Measurements from ENCODE around the gene OTOG. TPM values are rescaled to one million over a fixed set of nuclear protein-coding genes. Genes with fewer than 3 reads are reported as not detected.

The OTOG gene
- total and polyA plus RNA-seq, 4 donors: not detected

DNA sequence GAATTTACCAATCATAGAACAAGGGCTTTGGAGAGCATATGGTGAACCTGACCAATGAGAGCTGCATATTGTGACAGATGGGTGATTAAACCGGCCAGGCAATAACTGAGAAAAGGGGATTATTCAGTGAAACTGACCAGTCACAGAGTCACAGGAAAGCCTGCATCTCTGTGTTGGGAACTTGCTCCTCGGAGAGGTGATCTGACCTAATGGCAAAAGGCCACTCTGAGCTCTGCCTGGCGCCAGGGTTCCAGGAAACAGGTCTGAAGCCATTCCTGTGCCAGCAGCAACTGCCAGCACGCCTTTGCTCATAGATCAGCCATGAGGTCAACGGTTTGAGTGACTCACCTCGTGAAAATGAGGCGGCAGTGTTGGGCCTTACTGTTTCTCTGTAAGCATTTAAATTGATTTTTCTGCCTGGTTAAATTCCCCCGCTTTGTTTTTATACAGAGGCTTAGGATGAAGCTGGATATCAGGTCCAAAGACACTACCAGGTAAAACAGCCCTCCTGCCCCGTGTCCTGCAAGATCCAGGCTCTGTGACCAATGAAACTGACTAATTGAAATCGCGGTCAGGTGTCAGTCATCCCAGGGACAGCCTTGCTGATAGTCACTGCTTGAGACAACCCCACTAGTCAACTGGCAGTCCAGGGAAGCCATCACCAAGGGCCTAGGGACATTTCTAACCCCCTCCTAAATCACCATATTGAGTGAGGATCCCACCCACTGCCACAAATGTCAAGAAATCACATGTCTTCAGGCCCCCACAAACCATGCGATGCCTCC is 136.5 kb downstream of the OTOG start:
- WGBS, 2 donors: 56 to 61% methylated on average over 12 of the region's 12 CpGs

DNA sequence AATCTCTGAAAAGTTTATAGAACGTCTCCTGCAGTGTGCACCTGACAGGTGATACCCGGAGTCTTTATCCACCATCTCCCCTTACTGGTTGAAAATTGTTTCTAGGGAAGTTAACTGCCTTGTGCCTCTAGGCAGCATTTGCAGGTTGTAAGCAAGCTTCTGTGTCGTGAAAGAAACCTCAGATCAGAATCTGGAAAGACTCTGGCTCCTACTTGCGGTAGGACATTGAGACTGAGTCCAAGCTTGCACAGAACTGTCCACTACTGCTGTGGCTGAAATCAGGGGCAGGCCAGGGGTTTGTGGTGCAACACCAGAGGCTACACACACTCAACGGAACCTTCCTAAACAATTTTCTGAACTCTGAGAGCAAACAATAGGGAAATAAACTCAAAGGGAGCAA is 137.5 kb downstream of the OTOG start:
- Histone ChIP-seq H3K36me3 (ENCODE audit: control insufficient read depth in 1 of 2, insufficient read depth in 2 of 2, low read length in 1 of 2) (no peaks in the 10 kb centered on the region), H3K27me3 (ENCODE audit: control insufficient read depth in 1 of 2, insufficient read depth in 2 of 2, low read length in 1 of 2) (no peaks in the 10 kb centered on the region), H3K9me3 (ENCODE audit: control insufficient read depth, low read length) (no peaks in the 10 kb centered on the region), H3K27ac (ENCODE audit: low read depth in 1 of 2, low read length in 2 of 2) (no peak overlapping the region), H3K4me1 (ENCODE audit: control insufficient read depth in 1 of 2, insufficient read depth in 2 of 2, low read length in 2 of 2) (no peaks in the 10 kb centered on the region), H3K4me3 (ENCODE audit: low read length in 2 of 2) (no peak overlapping the region)
- intact Hi-C loops (cut with DNase I): no loop called here
- no peak for DNase-seq
- 82 to 86% methylated on average over 5 of the region's 5 CpGs for WGBS, 2 donors
- no peak for ATAC-seq (ENCODE audit: low FRiP score)

More for the DNA sequence above, 136.5 kb downstream of the OTOG start:
- Histone ChIP-seq H3K27ac (ENCODE audit: low read depth in 1 of 2, low read length in 2 of 2) (no peak overlapping the region), H3K4me1 (ENCODE audit: control insufficient read depth in 1 of 2, insufficient read depth in 2 of 2, low read length in 2 of 2) (no peaks in the 10 kb centered on the region), H3K9me3 (ENCODE audit: control insufficient read depth, low read length) (no peaks in the 10 kb centered on the region), H3K36me3 (ENCODE audit: control insufficient read depth in 1 of 2, insufficient read depth in 2 of 2, low read length in 1 of 2) (no peaks in the 10 kb centered on the region), H3K4me3 (ENCODE audit: low read length in 2 of 2) (no peak overlapping the region), H3K27me3 (ENCODE audit: control insufficient read depth in 1 of 2, insufficient read depth in 2 of 2, low read length in 1 of 2) (no peaks in the 10 kb centered on the region)
- DNase-seq (peak in 1 of 2 donors; percentile 58), ATAC-seq (ENCODE audit: low FRiP score) (no peak)
- intact Hi-C loops (cut with DNase I): no loop called here

DNA sequence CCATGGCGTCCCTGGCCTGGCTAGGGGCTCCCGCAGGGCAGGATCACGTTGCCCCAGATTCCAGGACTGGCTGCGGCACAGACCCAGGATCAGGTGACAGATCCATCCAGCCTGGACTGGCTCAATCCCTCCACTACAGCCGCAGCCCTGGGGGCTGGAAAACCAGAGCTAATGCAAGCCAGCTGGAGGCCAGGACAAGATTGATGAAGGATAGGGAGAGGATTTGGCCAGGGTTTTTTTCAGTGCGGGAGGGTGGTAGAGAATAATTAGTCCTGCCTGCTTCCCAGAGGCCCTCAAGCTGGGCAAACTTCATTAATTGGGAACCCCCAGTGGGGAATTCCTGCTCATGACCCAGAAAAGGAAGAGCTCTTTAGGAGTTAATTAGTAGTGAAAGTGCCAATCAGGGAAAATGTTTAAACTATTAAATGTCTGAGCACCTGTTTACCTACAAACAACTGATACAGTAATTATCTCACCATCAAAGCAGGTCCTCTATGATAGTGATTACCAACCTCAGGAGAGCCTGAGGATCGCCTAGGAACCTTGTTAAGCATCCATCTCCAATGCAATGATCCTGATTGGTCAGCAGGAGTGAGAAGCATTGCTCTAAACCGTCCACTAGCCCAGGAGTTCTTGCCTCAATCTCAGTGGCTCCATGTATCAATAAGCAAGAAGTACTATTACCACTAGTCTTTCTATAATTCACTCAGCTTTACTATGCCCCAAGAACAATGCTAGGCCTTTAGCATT is 139.3 kb downstream of the OTOG start:
- H3K9me3 ChIP-seq (ENCODE audit: control insufficient read depth, low read length): no peaks in the 10 kb centered on the region
- intact Hi-C loops (cut with DNase I): no loop called here
- 19% methylated on average over 8 of the region's 8 CpGs for WGBS, 2 donors
- H3K4me1 ChIP-seq (ENCODE audit: control insufficient read depth in 1 of 2, insufficient read depth in 2 of 2, low read length in 2 of 2): no peaks in the 10 kb centered on the region
- no peak overlapping the region for H3K27ac ChIP-seq (ENCODE audit: low read depth in 1 of 2, low read length in 2 of 2)
- no peak overlapping the region for H3K4me3 ChIP-seq (ENCODE audit: low read length in 2 of 2)
- H3K36me3 ChIP-seq (ENCODE audit: control insufficient read depth in 1 of 2, insufficient read depth in 2 of 2, low read length in 1 of 2): no peaks in the 10 kb centered on the region
- DNase-seq: no peak
- no peak for ATAC-seq (ENCODE audit: low FRiP score)
- H3K27me3 ChIP-seq (ENCODE audit: control insufficient read depth in 1 of 2, insufficient read depth in 2 of 2, low read length in 1 of 2): no peaks in the 10 kb centered on the region

DNA sequence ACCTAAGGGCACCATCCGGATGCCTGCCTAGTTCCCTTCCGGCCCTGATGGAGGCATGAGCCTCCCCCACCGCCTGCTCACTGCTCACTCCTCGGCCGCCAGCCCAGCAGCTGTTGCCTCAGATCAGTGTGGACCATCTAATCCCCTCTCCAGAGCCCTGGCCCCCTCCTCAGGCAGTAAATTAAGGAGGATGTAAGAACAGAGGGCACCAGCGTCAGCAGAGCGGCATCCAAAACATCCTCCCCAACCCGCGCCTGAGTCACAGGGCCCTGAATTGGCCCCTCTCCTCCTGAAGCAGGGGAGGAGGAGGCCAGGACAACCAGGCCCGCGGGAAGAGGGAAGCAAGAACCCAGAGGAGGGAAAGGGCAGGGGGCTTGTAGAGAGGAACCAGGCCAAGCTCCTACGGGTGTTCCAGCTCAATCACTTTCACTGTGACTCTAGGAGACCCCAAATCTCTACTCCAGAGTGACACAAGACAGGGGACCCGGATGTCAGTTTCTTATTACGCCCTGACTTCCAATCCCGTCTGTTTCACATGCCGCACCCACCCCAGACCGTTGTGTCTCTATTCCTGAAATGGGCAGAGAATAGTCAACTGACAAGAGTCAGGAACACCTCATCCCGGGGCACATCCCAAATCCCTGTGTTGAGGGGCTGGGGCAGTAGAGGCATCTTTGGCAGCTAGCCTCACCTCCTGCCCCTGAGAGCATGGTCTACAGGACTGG is 141.0 kb downstream of the OTOG start:
- no peak overlapping the region for H3K4me3 ChIP-seq (ENCODE audit: low read length in 2 of 2)
- ATAC-seq (ENCODE audit: low FRiP score): no peak
- H3K27ac ChIP-seq (ENCODE audit: low read depth in 1 of 2, low read length in 2 of 2): no peak overlapping the region
- H3K36me3 ChIP-seq (ENCODE audit: control insufficient read depth in 1 of 2, insufficient read depth in 2 of 2, low read length in 1 of 2): no peaks in the 10 kb centered on the region
- H3K27me3 ChIP-seq (ENCODE audit: control insufficient read depth in 1 of 2, insufficient read depth in 2 of 2, low read length in 1 of 2): no peaks in the 10 kb centered on the region
- no peaks in the 10 kb centered on the region for H3K4me1 ChIP-seq (ENCODE audit: control insufficient read depth in 1 of 2, insufficient read depth in 2 of 2, low read length in 2 of 2)
- intact Hi-C loops (cut with DNase I): no loop called here
- WGBS, 2 donors: 83 to 84% methylated on average over 16 to 18 of the region's 18 CpGs
- no peaks in the 10 kb centered on the region for H3K9me3 ChIP-seq (ENCODE audit: control insufficient read depth, low read length)
- DNase-seq: no peak

DNA sequence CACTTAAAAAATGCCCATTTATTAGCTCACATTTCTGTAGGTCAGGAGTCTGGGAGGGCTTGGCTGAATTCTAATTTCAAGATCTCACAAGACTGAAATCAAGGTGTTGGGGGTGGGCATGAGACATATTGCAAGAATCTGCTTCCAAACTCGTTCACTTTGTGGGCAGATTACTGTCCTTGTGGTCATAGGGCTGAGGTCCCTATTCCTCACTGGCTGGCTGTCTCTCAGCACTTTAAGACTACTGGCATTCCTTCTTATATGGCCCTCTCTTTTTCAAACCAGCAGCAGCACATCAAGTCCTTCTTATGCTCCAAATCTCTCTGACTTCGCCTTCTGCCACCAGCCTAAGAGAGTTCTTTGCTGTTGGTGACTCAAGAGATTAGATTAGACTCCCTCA is 144.5 kb downstream of the OTOG start:
- DNase-seq (no peak), ATAC-seq (ENCODE audit: low FRiP score) (no peak)
- Histone ChIP-seq H3K27me3 (ENCODE audit: control insufficient read depth in 1 of 2, insufficient read depth in 2 of 2, low read length in 1 of 2) (no peaks in the 10 kb centered on the region), H3K4me3 (ENCODE audit: low read length in 2 of 2) (no peak overlapping the region), H3K9me3 (ENCODE audit: control insufficient read depth, low read length) (no peaks in the 10 kb centered on the region), H3K27ac (ENCODE audit: low read depth in 1 of 2, low read length in 2 of 2) (no peak overlapping the region), H3K4me1 (ENCODE audit: control insufficient read depth in 1 of 2, insufficient read depth in 2 of 2, low read length in 2 of 2) (no peaks in the 10 kb centered on the region), H3K36me3 (ENCODE audit: control insufficient read depth in 1 of 2, insufficient read depth in 2 of 2, low read length in 1 of 2) (no peaks in the 10 kb centered on the region)
- intact Hi-C loops (cut with DNase I): no loop called here
- WGBS, 2 donors: 44 to 65% methylated on average over 2 of the region's 2 CpGs

DNA sequence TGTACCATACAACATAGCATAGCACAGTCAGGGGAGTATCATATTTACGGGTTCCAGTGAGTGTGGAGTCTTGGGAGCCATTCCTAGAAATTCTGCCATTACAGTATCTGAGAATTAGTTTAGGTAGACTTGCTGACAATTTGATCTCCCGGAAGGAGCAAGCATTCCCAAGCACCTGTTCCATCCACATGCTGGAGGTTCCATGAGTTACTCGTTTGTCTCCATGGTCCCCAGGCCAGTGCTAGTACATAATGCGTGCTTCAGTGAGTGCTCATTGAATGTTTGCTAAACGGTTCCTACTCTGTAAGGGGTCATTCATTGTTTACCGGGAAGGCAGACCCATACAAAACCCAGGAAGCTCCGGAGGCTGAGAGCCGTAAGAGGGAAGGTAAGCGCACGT is 144.9 kb downstream of the OTOG start:
- ATAC-seq (ENCODE audit: low FRiP score): no peak

DNA sequence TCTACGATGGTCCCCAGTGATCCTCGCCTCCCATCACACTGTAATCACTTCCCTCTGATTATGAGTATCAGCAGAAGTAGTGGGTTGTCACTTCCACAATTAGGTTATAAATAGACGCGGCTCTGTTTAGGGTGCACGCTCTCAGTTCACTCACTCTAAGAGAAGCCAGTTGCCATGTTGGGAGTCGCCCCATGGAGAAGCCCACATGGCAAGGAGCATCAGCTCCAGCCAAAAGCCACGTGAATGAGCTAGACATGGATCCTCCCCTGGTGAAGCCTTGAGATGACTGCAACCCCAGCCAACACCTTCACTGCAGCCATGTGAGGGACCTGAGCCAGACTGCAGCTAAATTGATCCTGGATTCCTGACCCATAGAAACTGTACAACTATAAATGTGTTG is 145.9 kb downstream of the OTOG start:
- Histone ChIP-seq H3K27me3 (ENCODE audit: control insufficient read depth in 1 of 2, insufficient read depth in 2 of 2, low read length in 1 of 2) (no peaks in the 10 kb centered on the region), H3K36me3 (ENCODE audit: control insufficient read depth in 1 of 2, insufficient read depth in 2 of 2, low read length in 1 of 2) (no peaks in the 10 kb centered on the region), H3K9me3 (ENCODE audit: control insufficient read depth, low read length) (no peaks in the 10 kb centered on the region), H3K4me1 (ENCODE audit: control insufficient read depth in 1 of 2, insufficient read depth in 2 of 2, low read length in 2 of 2) (no peaks in the 10 kb centered on the region), H3K4me3 (ENCODE audit: low read length in 2 of 2) (no peak overlapping the region), H3K27ac (ENCODE audit: low read depth in 1 of 2, low read length in 2 of 2) (no peak overlapping the region)
- 78 to 79% methylated on average over 7 of the region's 7 CpGs for WGBS, 2 donors
- intact Hi-C loops (cut with DNase I): no loop called here
- ATAC-seq (ENCODE audit: low FRiP score): no peak
- no peak for DNase-seq

More for the DNA sequence above, 144.9 kb downstream of the OTOG start:
- no peak overlapping the region for H3K27ac ChIP-seq (ENCODE audit: low read depth in 1 of 2, low read length in 2 of 2)
- intact Hi-C loops (cut with DNase I): no loop called here
- H3K4me1 ChIP-seq (ENCODE audit: control insufficient read depth in 1 of 2, insufficient read depth in 2 of 2, low read length in 2 of 2): no peaks in the 10 kb centered on the region
- no peak for DNase-seq
- no peaks in the 10 kb centered on the region for H3K9me3 ChIP-seq (ENCODE audit: control insufficient read depth, low read length)
- H3K36me3 ChIP-seq (ENCODE audit: control insufficient read depth in 1 of 2, insufficient read depth in 2 of 2, low read length in 1 of 2): no peaks in the 10 kb centered on the region
- H3K4me3 ChIP-seq (ENCODE audit: low read length in 2 of 2): no peak overlapping the region
- WGBS, 2 donors: 58 to 65% methylated on average over 10 of the region's 10 CpGs
- H3K27me3 ChIP-seq (ENCODE audit: control insufficient read depth in 1 of 2, insufficient read depth in 2 of 2, low read length in 1 of 2): no peaks in the 10 kb centered on the region

DNA sequence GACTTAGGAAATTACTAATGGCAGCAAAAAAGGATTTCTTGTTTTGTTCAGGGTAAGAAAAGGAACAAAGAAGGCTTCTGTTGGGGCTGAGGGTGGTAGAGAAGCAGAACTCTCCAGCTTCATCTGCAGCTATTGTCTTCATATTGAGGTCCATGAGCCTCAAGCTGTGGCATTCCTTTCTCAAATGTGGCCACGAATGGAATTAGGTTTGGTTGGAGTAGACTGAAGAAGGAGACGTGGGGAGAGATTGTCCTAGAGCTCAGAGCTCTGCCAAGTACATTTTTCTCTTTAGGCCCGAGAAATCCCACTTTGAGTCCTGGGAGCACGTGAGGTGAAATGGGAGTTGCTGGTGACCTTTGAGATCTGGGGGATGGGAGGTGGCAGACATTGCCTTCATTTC is 146.5 kb downstream of the OTOG start:
- no peaks in the 10 kb centered on the region for H3K4me1 ChIP-seq (ENCODE audit: control insufficient read depth in 1 of 2, insufficient read depth in 2 of 2, low read length in 2 of 2)
- WGBS, 2 donors: 53 to 54% methylated on average over 4 of the region's 4 CpGs
- DNase-seq (no peak), ATAC-seq (ENCODE audit: low FRiP score) (no peak)
- no peaks in the 10 kb centered on the region for H3K36me3 ChIP-seq (ENCODE audit: control insufficient read depth in 1 of 2, insufficient read depth in 2 of 2, low read length in 1 of 2)
- H3K9me3 ChIP-seq (ENCODE audit: control insufficient read depth, low read length): no peaks in the 10 kb centered on the region
- no peak overlapping the region for H3K4me3 ChIP-seq (ENCODE audit: low read length in 2 of 2)
- no peak overlapping the region for H3K27ac ChIP-seq (ENCODE audit: low read depth in 1 of 2, low read length in 2 of 2)
- no peaks in the 10 kb centered on the region for H3K27me3 ChIP-seq (ENCODE audit: control insufficient read depth in 1 of 2, insufficient read depth in 2 of 2, low read length in 1 of 2)
- intact Hi-C loops (cut with DNase I): no loop called here
